AG10803 (cell line): ENCODE data around the gene FOXE1.

Experiments
- DNase-seq: peaks from one replicate; pipeline ENCODE4 v3.0.0; 2010; ENCODE audit warnings: low read depth
- H3K4me3 ChIP-seq: 2 replicates; pipeline ENCODE4 v1.5.1; 2011; ENCODE audit warnings: mild to moderate bottlenecking, low read length, control low read depth
- TF ChIP-seq, protein P1 (sequence below): conservative IDR thresholded peaks from 2 replicates; pipeline ENCODE4 v1.5.1; 2011; ENCODE audit warnings: mild to moderate bottlenecking, low read length, control low read depth, inconsistent platforms

FOXE1 gene

DNA sequence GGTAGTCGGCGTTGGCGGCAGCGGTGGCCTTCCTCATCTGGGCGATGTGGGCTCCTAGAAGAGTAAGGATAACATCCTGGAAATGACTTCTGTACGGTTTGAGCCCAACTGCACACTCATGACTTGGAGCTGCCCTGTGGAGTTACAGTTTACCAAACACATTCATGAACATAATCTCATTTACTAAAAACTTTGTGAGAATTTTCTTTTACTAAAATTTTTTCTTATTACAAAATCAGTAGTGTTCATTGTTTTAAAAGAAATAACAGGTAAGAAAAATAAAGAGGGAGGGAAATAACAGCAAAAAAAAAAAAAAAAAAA is 5.3 kb downstream of the FOXE1 start:
- no peak for DNase-seq
- H3K4me3 ChIP-seq = no peak overlapping the region
- TF ChIP-seq, protein P1, sequence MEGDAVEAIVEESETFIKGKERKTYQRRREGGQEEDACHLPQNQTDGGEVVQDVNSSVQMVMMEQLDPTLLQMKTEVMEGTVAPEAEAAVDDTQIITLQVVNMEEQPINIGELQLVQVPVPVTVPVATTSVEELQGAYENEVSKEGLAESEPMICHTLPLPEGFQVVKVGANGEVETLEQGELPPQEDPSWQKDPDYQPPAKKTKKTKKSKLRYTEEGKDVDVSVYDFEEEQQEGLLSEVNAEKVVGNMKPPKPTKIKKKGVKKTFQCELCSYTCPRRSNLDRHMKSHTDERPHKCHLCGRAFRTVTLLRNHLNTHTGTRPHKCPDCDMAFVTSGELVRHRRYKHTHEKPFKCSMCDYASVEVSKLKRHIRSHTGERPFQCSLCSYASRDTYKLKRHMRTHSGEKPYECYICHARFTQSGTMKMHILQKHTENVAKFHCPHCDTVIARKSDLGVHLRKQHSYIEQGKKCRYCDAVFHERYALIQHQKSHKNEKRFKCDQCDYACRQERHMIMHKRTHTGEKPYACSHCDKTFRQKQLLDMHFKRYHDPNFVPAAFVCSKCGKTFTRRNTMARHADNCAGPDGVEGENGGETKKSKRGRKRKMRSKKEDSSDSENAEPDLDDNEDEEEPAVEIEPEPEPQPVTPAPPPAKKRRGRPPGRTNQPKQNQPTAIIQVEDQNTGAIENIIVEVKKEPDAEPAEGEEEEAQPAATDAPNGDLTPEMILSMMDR = no peak

DNA sequence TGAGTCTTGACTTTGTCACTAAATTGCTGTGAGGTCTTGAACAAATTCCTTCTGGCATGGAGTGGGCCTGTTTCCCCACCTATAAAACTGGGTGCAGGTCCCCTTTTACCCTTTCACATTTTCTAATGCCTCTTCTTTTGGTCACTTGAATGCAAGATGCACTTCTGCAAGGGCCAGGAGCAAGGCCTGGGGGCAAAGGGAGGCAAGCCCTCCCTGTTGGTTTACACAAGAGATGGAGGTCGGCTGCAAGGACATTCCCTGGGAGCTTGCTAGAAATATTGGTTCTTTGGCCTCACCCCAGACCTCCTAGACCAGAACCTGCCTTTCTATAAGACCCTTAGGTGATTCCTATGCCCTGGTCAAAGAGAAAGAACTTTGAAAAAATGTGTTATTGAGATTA is 5.8 kb downstream of the FOXE1 start:
- TF ChIP-seq, protein P1 = no peak
- no peak overlapping the region for H3K4me3 ChIP-seq
- DNase-seq = no peak

GRCh38 chr9:97859346-97859745 is 6.3 kb downstream of the FOXE1 start:
- DNase-seq = no peak
- TF ChIP-seq, protein P1 = no peak
- no peak overlapping the region for H3K4me3 ChIP-seq

DNA sequence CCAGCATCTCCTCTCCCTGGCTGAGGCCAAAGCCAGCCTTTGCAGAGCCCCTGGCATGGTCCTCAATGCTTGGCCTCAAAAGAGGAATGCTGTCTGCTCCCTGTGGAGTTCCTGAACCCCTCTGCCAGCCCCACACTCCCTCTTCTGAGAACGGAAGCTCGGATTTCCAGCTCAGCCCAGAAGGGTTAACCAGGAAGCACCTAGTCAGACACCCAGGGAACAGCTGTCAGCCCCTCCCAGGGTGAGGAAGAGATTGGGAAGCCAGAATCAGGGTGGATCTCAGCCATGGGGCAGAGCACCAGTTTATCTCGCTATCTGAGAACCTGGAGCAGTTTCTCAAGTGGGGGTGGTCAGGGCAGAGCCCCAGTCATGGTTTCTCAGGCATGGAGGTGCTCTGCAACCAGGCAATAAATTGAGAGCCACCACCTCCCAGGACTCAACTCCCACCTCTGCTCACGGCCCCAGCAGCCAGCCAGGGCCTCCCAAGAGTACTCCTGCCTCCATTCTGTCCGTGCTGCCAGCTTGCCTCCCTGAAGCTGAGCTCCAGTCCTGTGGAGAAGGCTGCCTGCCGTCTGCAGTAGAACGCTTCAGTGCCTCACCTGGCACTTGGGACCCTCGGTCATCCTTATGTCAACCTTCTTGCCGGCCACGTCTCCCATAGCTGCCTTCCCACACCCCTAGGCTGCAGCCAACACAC is 7.6 kb downstream of the FOXE1 start:
- no peak overlapping the region for H3K4me3 ChIP-seq

GRCh38 chr9:97861148-97861475 is 8.1 kb downstream of the FOXE1 start:
- DNase-seq = no peak
- TF ChIP-seq, protein P1 = no peak
- no peak overlapping the region for H3K4me3 ChIP-seq

More for the DNA sequence above, 7.6 kb downstream of the FOXE1 start:
- DNase-seq = no peak
- TF ChIP-seq, protein P1 = no peak

DNA sequence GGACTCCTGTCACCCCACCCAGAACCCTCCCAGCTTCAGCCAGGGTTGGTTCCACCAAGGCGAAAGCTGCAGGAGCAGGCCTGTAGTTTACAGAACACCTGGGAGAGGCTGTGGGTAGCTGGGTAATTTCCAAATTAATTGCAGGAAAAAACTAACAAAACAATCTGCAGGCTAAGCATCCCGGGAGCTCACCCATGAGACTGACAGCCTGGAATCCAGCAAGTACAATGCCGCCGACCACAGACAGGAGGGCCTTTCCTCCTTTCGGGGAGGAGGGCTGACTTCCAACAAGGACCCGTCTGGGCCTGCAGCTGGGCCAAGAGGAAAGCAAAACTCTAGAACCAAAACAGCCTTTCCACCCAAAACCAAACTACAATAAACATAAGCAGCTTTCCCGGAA is 10.3 kb downstream of the FOXE1 start:
- TF ChIP-seq, protein P1 = no peak
- DNase-seq = no peak

DNA sequence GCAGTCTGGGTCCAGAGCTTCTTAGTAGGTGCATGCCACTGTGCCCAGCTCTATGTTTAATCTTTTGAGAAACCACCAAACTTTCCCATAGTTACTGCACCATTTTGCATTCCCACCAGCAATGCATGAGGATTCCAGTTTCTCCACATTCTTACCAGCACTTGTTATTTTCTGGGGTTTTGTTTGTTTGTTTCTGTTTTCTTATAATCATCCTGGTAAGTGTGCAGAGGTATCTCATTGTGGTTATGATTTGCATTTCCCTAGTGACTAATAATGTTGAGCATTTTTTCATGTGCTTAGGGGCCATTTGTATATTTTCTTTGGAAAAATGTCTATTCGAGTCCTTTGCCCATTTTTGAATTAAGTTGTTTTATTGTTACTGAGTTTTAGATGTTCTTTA is 11.4 kb downstream of the FOXE1 start:
- DNase-seq = no peak
- TF ChIP-seq, protein P1 = no peak

More for the DNA sequence above, 10.3 kb downstream of the FOXE1 start:
- no peak overlapping the region for H3K4me3 ChIP-seq

More for the DNA sequence above, 11.4 kb downstream of the FOXE1 start:
- H3K4me3 ChIP-seq = no peak overlapping the region
